Activated naive CD4-positive, alpha-beta T cell treated with anti-CD3 and anti-CD28 coated beads, Interleukin-2, amount 50 U/mL, for 16 hours (primary cell): ENCODE data around the gene B3GALT4.
A peak's percentile ranks its signal among the peaks of the same experiment; 100 is the strongest.

ENCODE experiments used
- DNase-seq: peaks from one replicate; pipeline ENCODE4 v3.0.0-alpha.2; 2020

B3GALT4 gene

DNA sequence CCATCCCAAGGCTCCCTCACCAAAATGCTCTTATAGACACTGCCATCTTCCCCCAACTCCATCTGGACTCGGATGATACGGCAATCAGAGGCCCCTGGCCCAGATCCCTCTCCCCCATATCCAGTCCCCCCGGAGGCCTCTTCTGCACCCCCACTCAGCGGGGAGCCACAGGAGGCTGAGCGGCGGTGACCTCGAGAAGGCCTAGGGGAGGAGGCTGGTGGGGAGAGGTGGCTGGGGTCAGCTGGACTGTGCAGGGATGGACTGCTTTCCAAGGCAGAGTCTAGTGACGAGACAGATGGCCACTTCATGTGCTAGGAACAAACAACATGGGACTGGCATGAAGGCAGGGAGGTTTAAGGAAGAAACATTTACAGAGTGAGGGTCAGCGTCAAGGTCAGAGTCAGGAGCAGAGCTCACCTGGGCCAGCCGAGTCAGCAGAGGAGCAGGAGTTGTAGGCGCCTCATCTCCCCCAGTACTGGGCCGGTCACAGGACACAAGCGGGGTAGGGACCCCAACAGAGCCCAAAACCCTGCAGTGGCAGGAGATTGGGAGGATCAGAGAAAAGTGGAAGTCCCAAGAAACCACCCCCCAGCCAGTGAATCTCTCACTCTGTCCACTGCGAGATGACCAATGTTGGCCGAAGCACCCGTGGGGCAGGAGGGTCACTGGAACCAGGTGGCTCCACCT, 16.2 kb downstream of the B3GALT4 start:
- no peak for DNase-seq

DNA sequence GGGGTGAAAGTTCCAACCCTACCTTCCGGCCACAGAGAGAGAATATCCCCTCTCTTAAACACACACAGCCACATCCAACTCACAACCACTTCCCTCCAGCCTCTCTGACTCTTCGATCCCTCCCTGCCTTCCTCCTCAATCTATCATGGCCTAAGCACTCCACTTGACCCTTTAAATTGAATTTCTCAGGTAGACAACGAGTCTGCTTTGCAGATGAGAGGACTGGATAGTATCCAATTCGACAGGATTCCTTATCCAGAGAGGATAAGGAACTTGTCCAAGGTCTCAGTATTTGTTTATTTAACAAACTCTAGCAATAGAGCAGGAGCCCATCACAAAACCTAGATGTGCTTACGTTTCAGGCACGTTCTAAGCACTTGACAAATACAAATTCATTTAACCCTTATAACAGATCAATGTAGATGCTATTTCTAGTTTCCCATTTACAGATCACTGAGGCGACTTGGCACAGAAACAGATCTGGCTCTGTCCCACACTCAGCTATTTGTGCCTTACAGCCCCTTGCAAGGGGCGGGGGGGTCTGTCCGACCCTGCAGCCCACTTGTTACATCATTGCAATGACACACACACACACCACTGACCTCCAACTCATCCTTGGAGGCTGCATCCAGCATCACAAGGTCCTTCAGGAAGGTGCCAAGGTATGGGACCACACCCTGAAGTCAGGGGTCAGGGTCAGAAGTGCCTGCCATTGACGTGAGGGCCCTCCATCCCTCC, 17.3 kb downstream of the B3GALT4 start:
- no peak for DNase-seq

DNA sequence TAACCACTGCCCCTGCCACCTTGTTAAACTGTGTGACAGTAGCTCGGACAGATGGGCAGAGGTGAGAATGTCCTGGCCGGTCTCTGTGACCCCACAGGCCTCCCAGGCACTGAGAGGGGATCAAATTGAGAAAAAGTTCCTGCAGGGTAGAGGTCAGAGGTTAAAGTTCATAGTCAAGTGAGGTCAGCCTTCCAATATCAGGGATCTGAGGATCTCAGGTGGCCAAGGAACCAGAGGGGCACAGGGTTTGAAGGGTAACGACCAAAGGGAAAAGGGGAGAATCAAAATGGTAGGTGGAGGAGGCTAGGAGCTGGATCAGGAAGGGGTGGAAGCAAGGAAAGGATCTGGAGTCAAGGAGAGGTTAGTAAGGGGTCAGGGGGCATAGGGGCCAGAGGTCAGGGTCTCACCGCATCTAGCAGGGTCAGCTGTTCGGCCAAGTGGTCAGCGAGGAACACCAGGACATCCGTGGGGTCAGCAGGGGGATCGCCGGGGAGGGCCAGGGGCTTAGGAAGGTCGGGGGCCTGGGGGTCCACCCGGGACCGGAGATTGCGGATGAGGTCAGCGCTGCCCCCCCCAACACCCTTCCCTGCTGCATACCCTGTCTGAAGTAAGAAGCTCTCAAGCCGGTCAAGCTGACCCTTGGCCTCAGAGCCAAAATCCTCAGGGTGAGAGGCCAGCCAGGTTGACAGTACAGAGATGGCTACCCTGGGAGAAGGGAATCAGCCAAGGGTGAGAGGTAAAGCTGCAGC, 18.9 kb downstream of the B3GALT4 start:
- DNase-seq, result no peak

DNA sequence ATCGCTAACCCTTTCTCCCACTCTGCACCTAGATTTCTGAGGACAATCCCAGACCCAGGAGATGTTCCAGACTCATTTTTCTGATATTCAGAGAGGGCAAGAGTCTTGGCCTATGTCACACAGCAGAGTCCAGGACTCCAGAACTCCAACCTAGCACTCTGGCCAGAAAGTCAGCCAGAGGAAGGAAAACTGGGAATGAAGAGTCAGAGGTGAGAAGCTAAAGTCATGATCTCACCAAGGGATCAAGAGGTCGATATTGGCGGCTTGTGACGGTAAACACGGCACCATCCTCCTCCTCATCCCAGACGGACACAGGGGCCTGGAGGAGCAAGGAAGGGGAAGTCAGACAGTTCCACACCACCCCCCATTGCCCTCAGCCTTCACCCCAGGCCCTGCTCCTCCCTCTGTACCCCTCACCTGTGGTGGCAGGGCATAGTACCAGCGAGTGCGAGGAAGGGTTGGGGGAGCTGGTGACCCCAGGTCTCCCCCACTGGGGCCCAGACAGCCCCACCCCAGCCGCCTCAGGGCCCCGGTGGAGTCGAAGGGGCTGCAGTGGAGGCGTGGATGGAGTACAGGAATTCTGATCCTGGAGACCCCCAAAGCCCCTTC, 20.0 kb downstream of the B3GALT4 start:
- DNase-seq, result no peak

DNA sequence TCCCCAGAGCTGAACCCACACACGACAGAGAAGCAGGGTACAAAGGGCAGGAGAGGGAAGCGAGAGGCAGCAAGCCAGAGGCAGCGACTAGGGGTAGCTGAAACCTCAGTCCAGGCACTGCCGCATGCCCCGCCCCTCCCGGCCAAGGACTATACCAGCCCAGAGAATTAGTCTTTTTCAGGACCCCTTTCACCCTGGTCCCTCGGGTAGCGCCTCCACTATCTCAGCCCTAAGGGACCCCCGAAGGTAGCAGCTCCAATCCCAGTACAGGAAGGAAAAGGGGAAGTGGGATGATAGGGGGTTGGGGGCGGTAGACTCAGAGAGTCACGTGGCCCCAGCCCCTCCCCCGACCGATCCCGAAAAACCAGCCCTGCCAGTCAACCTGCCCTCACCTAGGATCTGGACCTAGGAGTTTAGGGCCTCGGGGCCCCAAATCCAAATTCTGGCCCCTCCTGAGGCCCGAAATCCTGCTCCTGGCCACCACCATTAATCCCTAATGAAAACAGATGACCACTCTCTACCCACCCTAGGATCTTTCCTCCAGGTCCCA, 20.6 kb downstream of the B3GALT4 start:
- DNase-seq, result no peak

DNA sequence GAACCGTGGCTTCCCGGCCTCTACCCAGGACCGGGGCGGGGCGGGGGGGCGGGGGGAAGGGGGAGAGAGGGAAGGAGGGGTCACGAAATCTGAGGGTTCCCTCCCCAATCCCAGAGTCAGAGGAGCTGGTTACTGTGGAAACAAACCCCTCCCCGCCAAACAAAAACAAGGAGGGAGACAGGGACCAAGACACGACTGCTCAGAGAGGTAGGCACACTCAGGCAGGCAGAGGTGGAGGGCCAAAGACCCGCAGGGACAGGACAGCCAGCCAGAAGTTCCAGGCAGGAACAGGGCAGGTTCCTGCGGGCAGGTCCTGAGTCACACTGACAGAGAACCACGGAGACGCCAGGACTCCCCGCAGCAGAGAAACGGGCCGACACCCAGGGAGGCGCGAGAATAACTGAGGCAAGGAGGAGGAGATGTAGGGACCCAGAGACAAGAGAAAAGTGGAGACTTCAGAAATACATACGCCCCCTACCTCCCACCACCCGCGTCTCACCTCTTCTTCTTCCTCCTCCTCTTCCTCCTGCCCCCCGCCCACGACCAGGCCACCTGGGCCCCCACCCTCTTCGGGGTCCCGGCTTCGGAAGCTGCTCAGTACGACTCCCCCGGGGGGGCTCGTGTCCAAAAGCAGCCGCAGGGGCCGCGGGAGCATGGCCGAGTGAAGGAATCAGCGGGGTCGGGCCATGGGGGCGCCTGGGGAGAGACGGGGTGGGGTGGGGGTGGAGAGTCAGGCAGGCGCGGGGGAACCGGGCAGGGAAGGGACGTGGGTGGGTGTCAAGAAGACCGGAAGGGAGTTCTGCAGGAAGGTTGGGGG, 21.2 kb downstream of the B3GALT4 start:
- peak; percentile 54 for DNase-seq

DNA sequence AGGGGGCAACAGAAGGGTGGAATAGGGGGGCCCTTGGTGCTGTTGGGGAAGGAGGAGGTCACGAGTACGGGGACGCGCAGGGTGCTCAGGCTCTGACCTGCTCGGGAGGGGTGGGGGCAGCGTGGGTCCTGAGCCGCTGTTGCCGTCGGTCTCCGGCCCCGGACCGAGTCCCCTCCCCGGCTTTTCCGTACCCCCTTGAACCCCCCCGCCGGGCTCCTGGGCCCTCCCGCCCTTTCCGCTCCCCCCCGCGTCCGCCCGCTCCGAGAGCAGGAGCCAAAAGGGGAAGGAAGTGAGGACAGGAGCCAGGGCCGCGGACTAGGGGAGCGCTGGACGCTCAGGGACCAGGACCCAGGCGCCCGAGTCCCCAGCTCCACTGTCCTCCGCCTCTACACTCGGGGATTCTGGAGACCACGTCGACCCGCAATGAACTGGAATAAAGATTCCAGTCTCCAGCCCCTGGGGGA, 21.9 kb downstream of the B3GALT4 start, which contains the start of gene RGL2:
TSS of gene RGL2 (minus strand) at position 170 of the 464 bp plus-strand sequence. CDS start 332 bp downstream, outside the sequence.
- peak; percentile 54 for DNase-seq

DNA sequence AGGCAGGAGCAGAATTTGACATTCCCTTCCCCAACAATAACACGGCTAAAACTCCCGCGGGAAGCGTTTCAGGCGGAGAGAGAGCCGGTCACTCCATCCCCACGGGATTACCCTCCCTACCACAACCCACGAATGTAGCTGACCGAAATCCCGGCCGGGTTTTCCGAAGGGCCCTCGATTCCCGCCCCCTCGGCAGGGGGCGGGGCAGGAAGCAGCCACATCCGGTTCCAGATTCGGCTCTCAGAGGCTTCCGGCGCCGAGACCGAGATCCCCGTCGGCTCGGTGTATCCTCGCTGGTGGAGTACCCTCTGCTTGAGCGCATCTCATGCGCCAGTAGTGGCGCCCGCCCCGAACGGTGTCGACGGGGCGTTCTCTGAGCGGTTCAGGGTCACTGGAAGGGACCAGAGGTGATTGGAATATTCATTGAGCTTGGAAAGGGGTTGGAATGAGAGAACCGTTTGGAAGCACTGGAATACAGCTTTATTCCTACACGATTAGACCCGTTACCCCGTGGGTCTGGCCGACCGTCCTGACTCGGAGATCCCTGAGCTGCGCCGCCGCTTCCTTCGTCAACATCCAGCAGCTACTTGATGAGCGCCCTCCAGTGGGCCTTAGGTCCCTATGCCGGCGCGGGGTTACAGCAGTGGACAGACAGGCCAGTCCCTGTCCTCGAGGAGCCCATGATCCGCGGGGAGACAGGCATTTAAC, 22.5 kb downstream of the B3GALT4 start:
- peak; percentile 92 for DNase-seq

DNA sequence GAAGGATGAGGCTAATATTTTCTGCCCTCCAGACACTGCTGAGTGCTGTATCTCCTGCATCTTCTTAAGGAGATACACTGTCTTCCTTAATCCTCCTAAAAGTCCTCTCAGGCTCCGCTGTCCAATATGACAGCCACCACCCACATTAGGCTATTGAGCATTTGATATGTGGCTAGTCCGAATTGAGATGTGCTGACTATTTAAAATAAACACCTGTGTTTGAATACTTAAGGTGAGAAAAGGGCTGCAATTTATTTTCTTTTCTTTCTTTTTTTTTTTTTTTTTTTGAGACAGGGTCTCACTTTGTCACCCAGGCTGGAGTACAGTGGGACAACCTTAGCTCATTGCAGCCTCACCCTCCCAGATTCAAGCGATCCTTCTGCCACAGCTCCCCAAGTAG, 25.0 kb downstream of the B3GALT4 start:
- no peak for DNase-seq

DNA sequence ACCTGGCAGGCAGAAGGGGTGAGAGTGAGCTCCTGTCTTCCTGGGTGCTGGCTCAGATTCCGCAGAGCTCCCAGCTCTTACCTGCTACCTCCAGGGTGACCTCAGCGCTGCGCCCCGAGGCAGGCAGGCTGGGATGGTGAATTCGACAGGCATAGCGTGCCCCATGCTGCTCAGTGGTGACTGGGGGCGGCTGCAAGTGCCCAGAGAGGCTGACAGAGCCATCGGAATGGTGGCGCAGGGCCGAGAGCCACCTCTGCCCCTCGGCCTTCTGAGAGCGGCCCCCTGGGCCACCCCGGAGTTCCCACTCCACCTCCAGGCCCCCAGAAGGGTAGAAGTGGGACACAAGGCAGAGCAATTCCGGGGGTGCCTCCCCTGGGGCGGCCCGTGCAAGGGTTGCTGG, 27.3 kb downstream of the B3GALT4 start:
- DNase-seq, result no peak

DNA sequence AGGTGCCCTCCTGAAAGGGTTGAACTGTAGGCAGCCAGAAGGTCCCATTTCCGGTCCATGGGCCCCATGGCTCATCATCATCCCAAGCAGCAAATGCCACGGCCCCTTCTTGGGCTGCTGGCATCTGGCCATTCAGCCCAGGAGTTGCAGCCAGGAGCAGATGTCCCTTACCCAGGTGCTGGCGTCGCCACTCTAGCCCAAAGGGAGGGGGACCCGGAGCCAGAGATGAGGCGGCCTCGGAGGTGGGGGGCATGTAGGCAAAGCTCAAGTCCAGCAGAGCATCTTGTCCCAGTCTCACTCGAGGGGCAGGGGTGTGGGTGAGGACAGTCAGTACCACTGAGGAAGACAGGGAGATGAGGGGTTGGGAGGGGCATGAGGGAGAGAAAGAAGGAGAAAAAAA, 28.1 kb downstream of the B3GALT4 start:
- DNase-seq, result no peak

DNA sequence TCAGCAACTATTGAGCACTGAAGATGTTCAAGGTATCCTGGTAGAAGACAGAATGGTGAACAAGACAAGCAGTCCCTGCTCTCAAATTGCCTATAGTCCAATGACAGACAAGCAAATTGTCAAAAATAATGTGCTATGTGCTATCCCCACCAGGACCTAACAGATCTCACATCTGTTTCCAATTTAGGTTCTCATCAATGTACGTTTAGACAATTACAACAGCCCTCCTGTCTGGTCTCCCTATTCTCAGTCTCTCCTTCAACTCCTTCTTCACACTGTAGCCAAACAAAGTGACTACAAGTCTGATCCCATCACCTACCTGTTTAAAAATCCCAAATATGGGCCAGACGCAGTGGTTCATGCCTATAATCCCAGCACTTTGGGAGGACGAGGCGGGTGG, 29.4 kb downstream of the B3GALT4 start:
- DNase-seq, result no peak

DNA sequence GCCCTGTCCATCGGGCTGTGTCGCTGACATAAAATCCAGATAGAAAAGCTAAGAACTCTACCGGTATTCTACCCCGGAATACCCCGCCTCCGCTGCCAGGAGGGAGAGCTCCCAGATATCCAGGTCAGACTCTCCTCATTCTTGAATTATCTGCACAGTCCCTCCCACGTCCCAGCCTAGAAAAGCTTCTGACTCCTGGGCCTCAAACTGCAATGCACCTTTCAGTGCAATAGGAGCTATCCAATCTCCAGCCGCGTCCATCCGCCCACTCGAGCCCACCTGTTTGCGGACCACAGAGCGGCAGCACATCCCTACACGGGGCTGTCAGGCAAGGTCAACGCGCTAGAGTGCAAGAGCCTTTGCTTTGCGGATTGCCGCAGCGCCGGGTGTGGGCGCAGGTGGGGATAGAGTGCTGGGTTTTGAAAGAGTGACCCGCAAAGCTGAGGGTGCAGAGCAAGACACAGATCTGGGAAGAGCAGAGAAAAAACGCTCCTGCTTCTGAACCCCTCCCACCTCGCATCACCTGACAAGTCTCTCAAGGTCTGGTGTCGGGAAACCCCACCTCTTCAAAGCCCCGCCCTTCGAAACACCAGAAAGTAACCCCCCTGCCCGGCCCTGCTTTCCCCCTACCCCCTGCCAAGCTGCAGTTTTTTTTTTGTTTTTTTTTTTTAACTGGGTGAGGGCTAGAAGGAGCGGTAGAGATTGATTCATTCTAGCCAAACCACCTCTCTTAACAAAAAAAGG, 35.6 kb downstream of the B3GALT4 start:
- DNase-seq, result peak; percentile 87

DNA sequence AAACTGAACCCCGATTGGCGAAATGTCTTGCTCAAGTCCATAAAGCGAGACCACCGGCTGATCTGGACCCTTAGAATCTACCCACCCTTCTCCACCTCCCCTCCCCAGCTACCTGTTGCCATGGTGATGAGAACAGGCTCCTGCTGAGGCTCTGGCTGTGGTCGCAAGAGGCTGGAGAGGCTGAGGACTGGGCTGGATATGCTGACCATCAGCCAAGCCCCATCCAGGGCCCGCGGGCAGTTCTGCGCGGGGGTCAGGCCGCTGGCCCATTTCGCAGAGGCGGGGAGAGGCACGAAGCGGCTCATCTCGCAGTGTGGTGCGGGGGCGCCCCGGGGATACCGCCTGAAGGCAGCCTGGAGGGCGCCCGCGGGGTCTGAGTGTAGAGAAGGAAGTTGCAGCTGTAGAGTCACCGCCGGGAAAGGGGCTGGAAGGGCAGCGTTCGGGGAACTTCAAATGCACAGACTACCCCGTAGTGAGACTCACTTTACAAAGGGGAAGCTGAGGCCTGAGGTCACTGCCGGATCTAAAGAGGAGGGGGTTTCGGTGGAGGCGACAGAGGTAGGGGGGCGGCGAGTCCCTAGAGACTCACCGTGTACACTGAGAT, 36.3 kb downstream of the B3GALT4 start:
- peak; percentile 63 for DNase-seq

DNA sequence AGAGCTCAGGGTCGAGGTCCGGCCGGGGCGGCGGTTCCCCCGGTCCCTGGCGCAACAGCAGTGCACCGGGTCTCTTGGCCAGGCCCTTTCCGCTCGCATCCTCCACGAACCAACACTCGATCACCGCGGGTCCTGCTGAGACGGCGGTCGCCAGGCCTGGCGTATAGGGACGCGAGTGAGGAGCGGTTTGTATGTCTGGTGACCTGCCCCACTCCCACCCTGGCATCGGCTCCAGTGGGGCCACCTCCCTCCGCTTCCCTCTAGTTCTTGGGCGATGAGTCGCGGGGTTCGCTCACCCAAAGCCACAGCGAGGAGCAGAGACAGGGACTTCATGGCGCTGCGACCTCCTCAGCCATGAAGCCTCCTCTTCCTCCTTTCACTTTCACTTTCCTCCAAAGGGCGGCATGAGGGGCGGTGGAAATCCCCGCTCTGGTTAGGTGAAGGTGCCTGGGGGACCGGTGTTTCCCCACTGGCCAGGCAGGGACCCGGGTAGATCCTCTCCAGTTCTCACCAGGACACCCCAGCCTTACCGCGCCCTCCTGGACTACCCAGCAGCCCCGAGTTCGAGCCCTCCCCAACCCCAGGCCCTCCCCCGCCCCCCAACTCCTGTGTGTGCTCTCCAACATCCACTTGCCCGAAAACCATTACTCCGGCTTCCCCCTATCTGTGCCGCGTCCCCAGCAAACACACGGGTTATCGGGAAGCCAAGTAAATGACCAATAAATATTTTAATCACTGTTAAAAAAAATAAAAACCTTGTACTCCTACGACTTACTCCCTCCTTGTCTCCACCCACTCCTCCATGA, 37.0 kb downstream of the B3GALT4 start, which contains the start of gene TAPBP:
TSS of gene TAPBP (minus strand) at position 370 of the 806 bp plus-strand sequence. CDS start at position 333, 37 bp downstream.
- peak; percentile 84 for DNase-seq

DNA sequence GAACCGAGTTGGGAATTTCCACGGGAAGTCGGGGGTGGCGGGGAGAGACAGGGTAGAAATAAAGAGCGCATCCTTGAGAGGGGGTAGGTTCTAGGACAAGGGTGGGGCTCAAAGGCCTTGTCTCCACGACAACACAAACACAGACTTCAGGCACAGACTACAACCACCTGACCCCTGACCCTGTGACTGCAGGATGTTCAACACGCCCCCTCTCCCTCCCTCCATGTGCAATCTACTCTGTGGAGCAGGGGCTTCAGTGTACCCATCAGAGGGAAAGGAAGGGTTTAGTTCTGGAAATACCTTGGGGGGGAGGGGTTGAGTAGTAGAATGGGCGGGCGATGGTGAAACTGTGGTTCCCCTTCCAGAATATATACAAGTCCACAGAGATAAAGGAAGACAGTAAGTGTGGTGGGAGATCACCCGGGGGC, 37.6 kb downstream of the B3GALT4 start:
- DNase-seq, result peak; percentile 57

DNA sequence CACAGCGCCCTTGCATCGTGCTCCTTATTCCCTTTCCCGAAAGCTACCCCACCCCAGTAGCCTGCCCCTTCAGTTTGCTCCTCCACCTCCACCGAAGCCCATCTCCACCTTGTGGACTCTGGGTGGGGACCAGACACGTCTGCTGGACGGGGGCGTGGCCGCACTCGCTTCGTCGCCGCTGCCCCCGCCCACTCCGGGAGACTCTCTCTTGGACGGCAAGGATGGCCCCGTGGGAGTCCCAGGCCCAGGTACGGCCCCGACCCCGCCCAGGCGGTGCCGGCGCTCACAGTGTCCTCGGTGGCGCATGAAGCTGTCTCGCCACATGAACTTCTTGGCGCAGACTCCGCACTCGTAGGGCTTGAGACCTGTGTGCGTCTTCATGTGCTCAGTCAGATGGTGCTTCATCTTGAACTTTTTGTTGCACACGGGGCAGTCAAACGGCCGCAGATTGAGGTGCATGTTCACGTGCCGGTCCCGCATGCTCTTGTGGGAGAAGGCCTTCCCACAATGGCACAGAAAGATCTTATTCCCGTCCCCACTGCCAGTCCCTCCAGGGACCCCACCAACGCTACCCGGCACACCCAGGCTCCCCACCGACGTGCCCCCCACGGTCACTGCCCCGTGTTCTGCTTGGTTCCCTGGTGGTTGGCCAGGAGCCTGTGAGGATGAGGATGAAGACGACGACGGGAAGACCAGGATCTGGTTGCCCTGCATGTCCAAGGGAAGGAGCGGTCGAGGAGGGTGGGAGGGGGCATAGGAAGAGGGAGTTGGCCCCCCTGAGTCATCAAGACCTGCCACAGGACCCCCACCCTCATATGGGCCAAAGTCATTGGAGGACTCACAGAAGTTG, 38.2 kb downstream of the B3GALT4 start:
- no peak for DNase-seq
